ENCODE results near the gene ITGA3.

GRCh38 chr17:50105811-50106210, 49.9 kb downstream of the ITGA3 start:
- TF ChIP-seq POLR2A (IDR thresholded peaks at IDR 0.05; ENCODE audit: low read depth), result no peak
- no peak for TF ChIP-seq EP300 (IDR thresholded peaks at IDR 0.05)

Data from esophagus muscularis mucosa (tissue), 2 donors.